Gastrocnemius medialis (tissue), 4 donors: Measurements from ENCODE around the gene PLEKHG1. TPM values are rescaled to one million over a fixed set of nuclear protein-coding genes. Genes with fewer than 3 reads are reported as not detected.

Experiments used
- ATAC-seq, 2 donors: fragments of 150-250 bp; one replicate each; pipeline ENCODE4 v1.9.1; 2016
- DNase-seq, 2 donors: peaks; one replicate each; pipeline ENCODE4 v3.0.0-alpha.2; 2019
- H3K27ac ChIP-seq, 4 donors: fragments of 200-600 bp; sonication (generic); 1 replicate in 1 of 4; 2 replicates in 3 of 4; pipeline ENCODE4 v1.5.1; 2016 to 2018; ENCODE audit warnings: mild to moderate bottlenecking in 2 of 4, moderate library complexity in 1 of 4
- H3K27me3 ChIP-seq, 3 donors: fragments of 200-600 bp; sonication (generic) in 2 of 3; 1 replicate in 1 of 3; 2 replicates in 2 of 3; pipeline versions ENCODE4 v1.5.1 to v1.6.0; 2016 to 2019; ENCODE audit warnings: mild to moderate bottlenecking in 1 of 3, moderate library complexity in 1 of 3
- H3K36me3 ChIP-seq, 2 donors: fragments of 200-600 bp; sonication (generic) in 1 of 2; one replicate each; pipeline ENCODE4 v1.5.1; 2017 to 2018
- H3K4me1 ChIP-seq, 2 donors: fragments of 200-600 bp; sonication (generic) in 1 of 2; one replicate each; pipeline ENCODE4 v1.5.1; 2016 to 2017; ENCODE audit warnings: mild to moderate bottlenecking in 2 of 2
- H3K4me3 ChIP-seq, 4 donors: fragments of 200-600 bp; sonication (generic) in 3 of 4; 1 replicate in 1 of 4; 2 replicates in 3 of 4; pipeline ENCODE4 v1.5.1; 2016 to 2019; ENCODE audit warnings: mild to moderate bottlenecking in 2 of 4
- H3K9me3 ChIP-seq, 3 donors: fragments of 200-600 bp; sonication (generic) in 2 of 3; 1 replicate in 1 of 3; 2 replicates in 2 of 3; pipeline ENCODE4 v1.5.1; 2016 to 2019
- CTCF ChIP-seq, 5 experiments: fragments of 450-650 bp in 3 of 5; fragments of 200-600 bp in 2 of 5; sonication (generic) in 2 of 5; IDR thresholded peaks in 4 of 5; conservative IDR thresholded peaks in 1 of 5; 1 replicate in 4 of 5; 2 replicates in 1 of 5; pipeline ENCODE4 v1.5.1; 2016 to 2019; ENCODE audit warnings: antibody characterized with exemption in 5 of 5, mild to moderate bottlenecking in 3 of 5, moderate library complexity in 3 of 5
- POLR2A ChIP-seq, 2 donors: fragments of 450-650 bp; IDR thresholded peaks; one replicate each; pipeline ENCODE4 v1.6.1; 2017; ENCODE audit warnings: antibody characterized with exemption in 2 of 2, mild to moderate bottlenecking in 2 of 2, moderate library complexity in 2 of 2
- in situ Hi-C, 4 donors: fragments of 200-750 bp; cut with MboI; loops; one replicate each; pipeline versions ENCODE4 v1.15.0 to v1.8.0; 2017; ENCODE audit warnings: low sequenced_read_pairs in 4 of 4
- intact Hi-C: fragments of 100-400 bp; cut with DNase I; formaldehyde crosslinking; loops from one replicate; pipeline ENCODE4 v1.15.1; 2023; ENCODE audit warnings: low total_unique reads
- total RNA-seq, 4 donors: library from RNA; depleted of rRNA; stranded (reverse); fragments of >200 nt; gene quantifications; one replicate each; pipeline versions ENCODE4 v1.1.0 to v1.2.3, GENCODE V29; 2016

PLEKHG1 gene
- total RNA-seq, 4 donors from 2014 or later: 2.3 to 7.7 (median 4.4) TPM

DNA sequence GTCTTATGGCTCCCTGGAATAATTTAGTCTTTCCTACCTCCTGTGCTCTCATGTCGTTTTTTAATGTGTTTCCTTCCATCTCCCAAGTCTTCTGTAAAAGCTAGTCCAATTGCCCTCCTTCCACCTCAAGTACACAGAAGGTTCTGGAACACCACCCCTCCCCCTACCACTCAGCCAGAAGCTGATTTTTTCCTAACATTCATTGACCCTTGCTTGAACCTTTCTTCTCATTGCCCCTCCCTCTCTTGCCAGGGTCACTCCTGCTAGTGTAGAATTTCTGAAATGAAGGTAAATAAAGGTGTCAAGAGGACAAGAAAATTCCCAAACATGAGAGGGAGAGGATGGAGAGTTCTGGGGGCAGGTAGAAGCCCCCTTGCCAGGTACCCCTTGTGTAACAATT, 38.6 kb downstream of the PLEKHG1 start:
- Histone ChIP-seq H3K4me3 (no peak overlapping the region), H3K36me3 (no peaks in the 10 kb centered on the region), H3K4me1 (no peaks in the 10 kb centered on the region), H3K9me3 (no peaks in the 10 kb centered on the region), H3K27ac (no peak overlapping the region), H3K27me3 (no peaks in the 10 kb centered on the region)
- intact Hi-C loops: no loop called here
- no peak for ATAC-seq
- TF ChIP-seq CTCF (IDR thresholded peaks at IDR 0.05 in 4 of 5, conservative IDR thresholded peaks at IDR 0.05 in 1 of 5) (no peak), POLR2A (IDR thresholded peaks at IDR 0.05) (no peak)
- DNase-seq: no peak
- in situ Hi-C loops: no loop called here

DNA sequence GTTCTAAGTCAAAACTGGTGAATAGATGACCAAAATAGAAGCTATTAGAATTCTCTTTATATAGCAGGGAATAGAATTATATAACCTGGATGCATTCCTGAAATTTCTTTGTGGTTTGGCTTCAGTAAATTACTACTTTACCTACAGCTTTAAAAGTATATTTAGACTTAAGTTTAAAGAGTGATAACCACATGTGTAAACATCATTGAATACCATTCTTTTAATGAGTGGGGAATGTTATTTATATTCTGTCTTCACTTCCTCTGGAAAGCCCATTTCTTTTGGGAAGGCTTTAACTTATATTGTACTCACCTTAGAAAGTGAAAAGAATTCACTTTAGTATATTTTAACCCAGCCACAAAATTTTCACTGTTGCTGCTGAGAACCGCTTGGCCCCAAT, 39.1 kb downstream of the PLEKHG1 start:
- H3K27ac ChIP-seq: no peak overlapping the region
- no peak for ATAC-seq
- H3K27me3 ChIP-seq: no peaks in the 10 kb centered on the region
- no peaks in the 10 kb centered on the region for H3K4me1 ChIP-seq
- in situ Hi-C loops: no loop called here
- no peaks in the 10 kb centered on the region for H3K36me3 ChIP-seq
- H3K4me3 ChIP-seq: no peak overlapping the region
- TF ChIP-seq CTCF (IDR thresholded peaks at IDR 0.05 in 4 of 5, conservative IDR thresholded peaks at IDR 0.05 in 1 of 5) (no peak), POLR2A (IDR thresholded peaks at IDR 0.05) (no peak)
- no peaks in the 10 kb centered on the region for H3K9me3 ChIP-seq
- no peak for DNase-seq
- intact Hi-C loops: no loop called here

- H3K36me3 ChIP-seq: no peaks in the 10 kb centered on the region
- H3K4me3 ChIP-seq: no peak overlapping the region
- no peaks in the 10 kb centered on the region for H3K9me3 ChIP-seq
- TF ChIP-seq CTCF (IDR thresholded peaks at IDR 0.05 in 4 of 5, conservative IDR thresholded peaks at IDR 0.05 in 1 of 5) (no peak), POLR2A (IDR thresholded peaks at IDR 0.05) (no peak)
- intact Hi-C loops (no loop called here), in situ Hi-C loops (no loop called here)
- ATAC-seq (no peak), DNase-seq (no peak)
- no peaks in the 10 kb centered on the region for H3K4me1 ChIP-seq
- no peaks in the 10 kb centered on the region for H3K27me3 ChIP-seq
- no peak overlapping the region for H3K27ac ChIP-seq
These were observed 40.2 kb downstream of the PLEKHG1 start for GRCh38 chr6:150639823-150640331.

DNA sequence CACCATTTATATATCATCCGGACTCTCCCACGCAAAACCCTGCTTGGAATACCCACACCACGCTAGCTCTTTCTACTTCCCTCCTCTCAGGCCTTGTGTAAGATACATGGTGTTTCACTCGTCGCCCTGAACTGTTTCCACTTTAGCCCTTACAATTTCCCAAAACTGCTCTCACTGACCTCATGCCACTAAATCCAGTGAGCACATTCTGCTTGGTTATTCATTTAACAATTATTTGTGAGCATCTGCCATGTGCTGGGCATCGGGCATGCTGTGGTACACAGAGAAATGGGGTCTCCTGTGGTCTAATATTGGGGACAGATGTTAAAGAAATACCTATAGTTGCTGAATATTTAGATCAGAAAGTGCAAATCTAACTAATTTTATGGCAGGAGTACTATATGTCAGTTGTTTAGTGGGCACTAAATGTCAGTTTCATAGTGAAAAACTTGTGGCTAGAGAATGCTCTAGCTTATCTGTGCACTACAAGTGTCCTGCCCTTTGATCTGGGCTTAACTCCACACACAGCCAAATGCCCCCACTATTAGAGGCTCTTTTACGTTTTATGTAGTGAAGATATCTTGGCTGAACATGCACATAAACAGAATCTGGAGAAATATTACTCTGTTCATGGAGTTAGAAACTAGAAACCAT, 41.0 kb downstream of the PLEKHG1 start:
- H3K36me3 ChIP-seq: no peaks in the 10 kb centered on the region
- DNase-seq (no peak), ATAC-seq (no peak)
- no peaks in the 10 kb centered on the region for H3K4me1 ChIP-seq
- H3K27ac ChIP-seq: peak overlapping the region in 1 of 4 donors; percentile 23
- H3K9me3 ChIP-seq: no peaks in the 10 kb centered on the region
- no peaks in the 10 kb centered on the region for H3K27me3 ChIP-seq
- intact Hi-C loops: no loop called here
- H3K4me3 ChIP-seq: peak overlapping the region in 1 of 4 donors; percentile 25
- no peak for TF ChIP-seq POLR2A (IDR thresholded peaks at IDR 0.05)
- no peak for TF ChIP-seq CTCF (IDR thresholded peaks at IDR 0.05 in 4 of 5, conservative IDR thresholded peaks at IDR 0.05 in 1 of 5)
- in situ Hi-C loops: no loop called here
